ENCODE results near the gene ASIC1. TPM values are rescaled to one million over a fixed set of nuclear protein-coding genes. Genes with fewer than 3 reads are reported as not detected.
A peak's percentile ranks its signal among the peaks of the same experiment; 100 is the strongest.

Gene ASIC1
- total RNA-seq, 2 experiments from 2014 or later, result 1.5 to 2.8 TPM

DNA sequence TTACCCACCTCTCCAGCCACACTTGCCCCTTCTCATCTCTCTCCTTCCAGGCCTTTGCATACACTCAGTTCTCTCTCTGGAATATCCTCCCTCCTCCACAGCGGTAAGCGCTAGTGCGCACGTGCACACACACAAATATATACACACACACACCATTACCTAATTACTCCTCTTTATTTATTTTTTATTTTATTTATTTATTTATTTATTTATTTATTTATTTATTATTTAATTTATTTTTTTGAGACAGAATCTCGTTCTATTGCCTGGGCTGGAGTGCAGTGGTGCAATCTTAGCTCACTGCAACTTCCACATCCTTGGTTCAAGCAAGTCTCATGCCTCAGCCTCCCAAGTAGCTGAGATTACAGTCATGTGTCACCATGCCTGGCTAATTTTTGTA lies 11.7 kb downstream of the ASIC1 start:
- POLR2A ChIA-PET, result interaction anchor here (0.6 kb wide), 1 partner anchor 13 kb away, joined by 3 read pairs; no protein-coding TSS in a partner anchor
- H3K36me3 ChIP-seq (ENCODE audit: insufficient read depth, low read length), result no peaks in the 10 kb centered on the region
- H3K4me1 ChIP-seq (ENCODE audit: insufficient read depth, low read length), result peaks cover 6% of the 10 kb centered on the region
- intact Hi-C loops (cut with DNase I, micrococcal nuclease), result no loop called here
- Mint-ChIP-seq H3K4me3 (no peak overlapping the region), H3K27me3 (peaks cover 5% of the 10 kb centered on the region), H3K36me3 (ENCODE audit: low read depth) (no peaks in the 10 kb centered on the region), H3K4me1 (ENCODE audit: low read depth) (peaks cover 10% of the 10 kb centered on the region), H3K27ac (no peak overlapping the region), H3K9me3 (no peaks in the 10 kb centered on the region)
- TF ChIP-seq, protein P1, sequence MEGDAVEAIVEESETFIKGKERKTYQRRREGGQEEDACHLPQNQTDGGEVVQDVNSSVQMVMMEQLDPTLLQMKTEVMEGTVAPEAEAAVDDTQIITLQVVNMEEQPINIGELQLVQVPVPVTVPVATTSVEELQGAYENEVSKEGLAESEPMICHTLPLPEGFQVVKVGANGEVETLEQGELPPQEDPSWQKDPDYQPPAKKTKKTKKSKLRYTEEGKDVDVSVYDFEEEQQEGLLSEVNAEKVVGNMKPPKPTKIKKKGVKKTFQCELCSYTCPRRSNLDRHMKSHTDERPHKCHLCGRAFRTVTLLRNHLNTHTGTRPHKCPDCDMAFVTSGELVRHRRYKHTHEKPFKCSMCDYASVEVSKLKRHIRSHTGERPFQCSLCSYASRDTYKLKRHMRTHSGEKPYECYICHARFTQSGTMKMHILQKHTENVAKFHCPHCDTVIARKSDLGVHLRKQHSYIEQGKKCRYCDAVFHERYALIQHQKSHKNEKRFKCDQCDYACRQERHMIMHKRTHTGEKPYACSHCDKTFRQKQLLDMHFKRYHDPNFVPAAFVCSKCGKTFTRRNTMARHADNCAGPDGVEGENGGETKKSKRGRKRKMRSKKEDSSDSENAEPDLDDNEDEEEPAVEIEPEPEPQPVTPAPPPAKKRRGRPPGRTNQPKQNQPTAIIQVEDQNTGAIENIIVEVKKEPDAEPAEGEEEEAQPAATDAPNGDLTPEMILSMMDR (IDR thresholded peaks at IDR 0.05), result no peak
- no peak for DNase-seq
- CTCF ChIA-PET, result interaction anchor here (1.0 to 2.4 kb wide), 5 partner anchors 10 to 102 kb away, joined by 3 to 24 read pairs (median 6); no protein-coding TSS in a partner anchor
- H3K4me3 ChIP-seq (ENCODE audit: low read length), result no peak overlapping the region
- ATAC-seq (ENCODE audit: poor library complexity), result no peak
- no peak overlapping the region for H3K27ac ChIP-seq (ENCODE audit: low read depth in 1 of 2, low read length in 2 of 2)
- H3K27me3 ChIP-seq (ENCODE audit: control insufficient read depth in 1 of 2, insufficient read depth in 2 of 2, low read length in 2 of 2), result peaks cover 2 to 3% of the 10 kb centered on the region in 2 experiments
- no peaks in the 10 kb centered on the region for H3K9me3 ChIP-seq (ENCODE audit: control insufficient read depth in 1 of 2, insufficient read depth in 1 of 2, low read length in 2 of 2)

DNA sequence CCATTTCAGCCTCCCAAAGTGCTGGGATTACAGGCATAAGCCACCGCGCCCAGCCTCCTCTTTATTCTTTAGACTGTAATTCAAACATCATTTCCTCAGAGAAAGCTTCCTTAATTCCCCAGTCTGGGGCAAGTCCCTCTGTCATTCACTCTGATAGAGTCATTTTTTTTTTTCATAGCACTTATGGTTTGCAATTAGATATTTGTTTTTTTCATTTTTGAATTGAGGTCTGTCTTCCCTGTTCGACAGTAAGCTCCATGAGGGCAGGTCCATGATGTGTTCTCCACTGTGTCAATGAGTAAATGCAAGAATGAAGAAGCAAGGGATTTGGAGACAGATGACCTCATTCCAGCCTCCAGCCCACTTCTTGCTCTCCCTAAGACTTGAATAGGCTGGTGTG lies 12.1 kb downstream of the ASIC1 start:
- POLR2A ChIA-PET, result interaction anchor here (0.6 to 1.5 kb wide), 2 partner anchors 13 to 42 kb away, joined by 3 to 5 read pairs; partner anchors contain the start of gene COX14
- CTCF ChIA-PET, result interaction anchor here (1.0 to 2.4 kb wide), 4 partner anchors 10 to 102 kb away, joined by 3 to 24 read pairs (median 5); no protein-coding TSS in a partner anchor

DNA sequence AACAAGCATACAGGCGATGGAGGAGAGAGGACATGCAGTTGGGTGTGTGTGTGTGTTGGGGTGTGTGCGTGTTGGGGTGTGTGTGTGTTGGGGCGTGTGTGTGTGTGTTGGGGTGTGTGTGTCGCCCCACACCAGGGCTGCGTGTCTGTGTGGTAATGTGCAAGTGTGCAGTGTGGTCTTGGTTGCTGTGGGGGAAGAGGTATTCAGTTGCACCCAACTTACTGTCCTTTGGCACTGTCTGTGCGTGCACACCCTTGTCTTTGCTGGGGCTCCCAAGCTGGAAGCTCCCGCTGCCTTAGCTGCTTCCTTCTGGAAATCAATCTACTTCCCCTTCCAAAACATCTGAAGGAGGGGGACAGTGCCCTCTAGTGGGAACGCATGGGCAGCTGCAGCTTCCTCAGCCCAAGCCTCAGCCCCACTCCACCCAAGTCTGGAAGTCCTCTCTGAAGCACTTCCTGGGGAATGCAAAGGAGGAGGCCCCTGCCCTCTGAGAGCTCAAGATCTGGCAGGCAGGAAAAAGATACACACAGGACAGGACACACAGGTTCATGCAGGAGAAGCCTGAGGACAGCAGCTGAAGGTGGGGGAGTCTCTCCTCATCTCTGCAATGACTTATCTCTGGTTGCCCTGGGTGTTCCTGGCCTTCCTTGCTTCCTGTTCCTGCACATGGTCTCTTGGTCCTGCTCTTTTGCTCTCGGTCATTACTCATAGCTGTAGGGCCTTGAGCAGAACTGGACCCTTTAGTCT lies 13.1 kb downstream of the ASIC1 start:
- Mint-ChIP-seq H3K4me3 (no peak overlapping the region), H3K36me3 (ENCODE audit: low read depth) (no peaks in the 10 kb centered on the region), H3K4me1 (ENCODE audit: low read depth) (peaks cover 10% of the 10 kb centered on the region), H3K9me3 (no peaks in the 10 kb centered on the region), H3K27me3 (peaks cover 5% of the 10 kb centered on the region), H3K27ac (no peak overlapping the region)
- Histone ChIP-seq H3K27ac (ENCODE audit: low read depth in 1 of 2, low read length in 2 of 2) (no peak overlapping the region), H3K9me3 (ENCODE audit: control insufficient read depth in 1 of 2, insufficient read depth in 1 of 2, low read length in 2 of 2) (no peaks in the 10 kb centered on the region), H3K36me3 (ENCODE audit: insufficient read depth, low read length) (no peaks in the 10 kb centered on the region), H3K4me1 (ENCODE audit: insufficient read depth, low read length) (peaks cover 13% of the 10 kb centered on the region), H3K4me3 (ENCODE audit: low read length) (no peak overlapping the region), H3K27me3 (ENCODE audit: control insufficient read depth in 1 of 2, insufficient read depth in 2 of 2, low read length in 2 of 2) (no peaks in the 10 kb centered on the region)
- ChIA-PET CTCF (interaction anchor here (0.6 to 2.4 kb wide), 14 partner anchors 9 to 662 kb away, joined by 3 to 24 read pairs (median 4); partner anchors contain the start of genes COX14 and SMARCD1), POLR2A (interaction anchor here (1.0 to 1.5 kb wide), 2 partner anchors 14 to 41 kb away, joined by 5 to 6 read pairs; partner anchors contain the start of genes COX14 and SMARCD1)
- TF ChIP-seq, protein P1 (IDR thresholded peaks at IDR 0.05), result peak; percentile 76
- peak; percentile 45 to 83 (median 56) for DNase-seq
- intact Hi-C loops (cut with DNase I, micrococcal nuclease), result loop anchor here (1.0 to 10.0 kb wide), 3 partner anchors 31 to 244 kb away; no protein-coding TSS in a partner anchor
- ATAC-seq (ENCODE audit: poor library complexity), result peak; percentile 63

More for the DNA sequence above, 12.1 kb downstream of the ASIC1 start:
- H3K27me3 ChIP-seq (ENCODE audit: control insufficient read depth in 1 of 2, insufficient read depth in 2 of 2, low read length in 2 of 2), result peaks cover 0 to 1% of the 10 kb centered on the region in 2 experiments
- TF ChIP-seq, protein P1 (IDR thresholded peaks at IDR 0.05), result no peak
- DNase-seq (no peak), ATAC-seq (ENCODE audit: poor library complexity) (no peak)
- Mint-ChIP-seq H3K27me3 (peaks cover 5% of the 10 kb centered on the region), H3K4me3 (no peak overlapping the region), H3K27ac (no peak overlapping the region), H3K9me3 (no peaks in the 10 kb centered on the region), H3K36me3 (ENCODE audit: low read depth) (no peaks in the 10 kb centered on the region), H3K4me1 (ENCODE audit: low read depth) (peaks cover 10% of the 10 kb centered on the region)
- no peaks in the 10 kb centered on the region for H3K9me3 ChIP-seq (ENCODE audit: control insufficient read depth in 1 of 2, insufficient read depth in 1 of 2, low read length in 2 of 2)
- no peak overlapping the region for H3K27ac ChIP-seq (ENCODE audit: low read depth in 1 of 2, low read length in 2 of 2)
- H3K4me1 ChIP-seq (ENCODE audit: insufficient read depth, low read length), result peaks cover 6% of the 10 kb centered on the region
- no peaks in the 10 kb centered on the region for H3K36me3 ChIP-seq (ENCODE audit: insufficient read depth, low read length)
- intact Hi-C loops (cut with DNase I, micrococcal nuclease), result no loop called here
- no peak overlapping the region for H3K4me3 ChIP-seq (ENCODE audit: low read length)
